GM12878 (cell line): Measurements from ENCODE around the gene SIVA1.

ENCODE experiments used
- ATF7 ChIP-seq: fragments of 450-650 bp; IDR thresholded peaks from 2 replicates; pipeline ENCODE4 v1.6.1; 2016; ENCODE audit warnings: low read depth, mild to moderate bottlenecking
- CREM ChIP-seq: IDR thresholded peaks from 2 replicates; pipeline ENCODE4 v1.6.1; 2014; ENCODE audit warnings: antibody characterized with exemption, low read depth
- GABPA ChIP-seq: IDR thresholded peaks from 2 replicates; pipeline ENCODE4 v1.6.1; 2014; ENCODE audit warnings: antibody characterized with exemption, low read depth, mild to moderate bottlenecking, inconsistent platforms
- POLR2A ChIP-seq: IDR thresholded peaks from 2 replicates; pipeline ENCODE4 v1.6.1; 2011; ENCODE audit warnings: low read depth, mild to moderate bottlenecking, low read length
- RFX5 ChIP-seq: IDR thresholded peaks from 2 replicates; pipeline ENCODE4 v1.6.1; 2011; ENCODE audit warnings: low read depth, low read length, improper control_type of control experiment
- RUNX3 ChIP-seq: IDR thresholded peaks from 2 replicates; pipeline ENCODE4 v1.6.1; 2012; ENCODE audit warnings: low read length, inconsistent platforms
- SP1 ChIP-seq: IDR thresholded peaks from one replicate; pipeline ENCODE4 v1.6.1; 2011; ENCODE audit warnings: low read depth, low read length
- TF ChIP-seq, protein P1 (sequence below), 3 experiments: IDR thresholded peaks in 2 of 3; conservative IDR thresholded peaks in 1 of 3; 2 replicates each; pipeline ENCODE4 v1.5.1; 2011; ENCODE audit warnings: low read depth in 3 of 3, low read length in 3 of 3, mild to moderate bottlenecking in 3 of 3, control low read depth in 2 of 3, moderate library complexity in 2 of 3, inconsistent platforms in 1 of 3, mixed read lengths in 1 of 3; ENCODE audit not compliant: control insufficient read depth in 2 of 3, insufficient read depth in 1 of 3; ENCODE audit errors: extremely low read depth in 1 of 3

DNA sequence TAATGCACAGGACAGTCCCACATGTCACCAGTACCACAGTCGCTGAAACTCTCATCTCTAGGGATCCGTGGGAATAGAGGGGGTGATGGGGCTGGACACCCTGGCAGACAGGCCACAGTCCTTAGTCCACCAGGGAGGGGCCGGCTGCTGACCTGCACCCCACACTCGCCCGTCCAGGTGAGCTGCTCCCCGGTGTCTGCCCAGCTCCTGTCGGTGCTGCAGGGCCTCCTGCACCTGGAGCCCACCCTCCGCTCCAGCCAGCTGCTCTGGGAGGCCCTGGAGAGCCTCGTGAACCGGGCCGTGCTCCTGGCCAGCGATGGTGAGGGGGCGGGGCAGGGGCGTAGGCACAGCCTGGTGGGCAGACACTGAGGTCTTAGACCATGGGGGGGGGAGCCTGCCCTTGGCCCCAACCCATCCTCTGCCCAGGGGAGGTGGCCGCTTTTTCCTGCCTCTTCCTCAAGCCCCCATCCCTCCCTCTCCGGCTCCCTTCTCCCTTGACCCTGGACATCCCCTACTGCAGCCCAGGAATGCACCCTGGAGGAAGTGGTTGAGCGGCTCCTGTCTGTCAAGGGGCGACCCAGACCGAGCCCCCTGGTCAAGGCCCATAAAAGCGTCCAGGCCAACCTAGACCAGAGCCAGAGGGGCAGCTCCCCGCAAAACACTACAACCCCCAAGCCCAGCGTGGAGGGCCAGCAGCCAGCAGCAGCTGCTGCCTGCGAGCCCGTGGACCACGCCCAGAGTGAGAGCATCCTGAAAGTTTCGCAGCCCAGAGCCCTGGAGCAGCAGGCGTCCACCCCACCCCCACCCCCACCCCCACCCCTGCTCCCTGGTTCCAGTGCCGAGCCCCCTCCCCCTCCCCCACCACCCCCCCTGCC is 46.0 kb upstream of the SIVA1 start:
- TF ChIP-seq POLR2A (no peak), RFX5 (no peak), SP1 (no peak), CREM (no peak), RUNX3 (no peak), GABPA (no peak), ATF7 (no peak)
- TF ChIP-seq, protein P1, sequence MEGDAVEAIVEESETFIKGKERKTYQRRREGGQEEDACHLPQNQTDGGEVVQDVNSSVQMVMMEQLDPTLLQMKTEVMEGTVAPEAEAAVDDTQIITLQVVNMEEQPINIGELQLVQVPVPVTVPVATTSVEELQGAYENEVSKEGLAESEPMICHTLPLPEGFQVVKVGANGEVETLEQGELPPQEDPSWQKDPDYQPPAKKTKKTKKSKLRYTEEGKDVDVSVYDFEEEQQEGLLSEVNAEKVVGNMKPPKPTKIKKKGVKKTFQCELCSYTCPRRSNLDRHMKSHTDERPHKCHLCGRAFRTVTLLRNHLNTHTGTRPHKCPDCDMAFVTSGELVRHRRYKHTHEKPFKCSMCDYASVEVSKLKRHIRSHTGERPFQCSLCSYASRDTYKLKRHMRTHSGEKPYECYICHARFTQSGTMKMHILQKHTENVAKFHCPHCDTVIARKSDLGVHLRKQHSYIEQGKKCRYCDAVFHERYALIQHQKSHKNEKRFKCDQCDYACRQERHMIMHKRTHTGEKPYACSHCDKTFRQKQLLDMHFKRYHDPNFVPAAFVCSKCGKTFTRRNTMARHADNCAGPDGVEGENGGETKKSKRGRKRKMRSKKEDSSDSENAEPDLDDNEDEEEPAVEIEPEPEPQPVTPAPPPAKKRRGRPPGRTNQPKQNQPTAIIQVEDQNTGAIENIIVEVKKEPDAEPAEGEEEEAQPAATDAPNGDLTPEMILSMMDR (IDR thresholded peaks at IDR 0.05 in 2 of 3, conservative IDR thresholded peaks at IDR 0.05 in 1 of 3; ENCODE audit: control insufficient read depth in 2 of 3, extremely low read depth in 1 of 3, insufficient read depth in 1 of 3, low read depth in 3 of 3, low read length in 3 of 3), result no peak
